OCI-LY1 (cell line): Measurements from ENCODE around the gene RIMBP3C.
"Not testable (repeated sequence)": the region's sequence is repeated elsewhere in the genome, so short reads cannot be mapped to it uniquely, and the experiment has no call there.

Source experiments
- CTCF ChIP-seq: fragments of 200-600 bp; sonication (generic), shearing (Covaris generic); IDR thresholded peaks from 2 replicates; pipeline ENCODE4 v1.5.1; 2017; ENCODE audit warnings: mild to moderate bottlenecking, antibody characterized with exemption, low read length, moderate library complexity, mixed read lengths
- EZH2 ChIP-seq: fragments of 200-600 bp; sonication (generic), shearing (Covaris generic); IDR thresholded peaks from 2 replicates; pipeline ENCODE4 v1.8.0; 2017; ENCODE audit warnings: borderline replicate concordance, mixed run types, mild to moderate bottlenecking, antibody characterized with exemption, low read length, moderate library complexity, mixed read lengths

GRCh38 chr22:21569076-21569427 lies 17.8 kb upstream of the RIMBP3C start:
- TF ChIP-seq CTCF, EZH2: not testable (repeated sequence)
